ENCODE measurements around the gene TAB2. TPM values are rescaled to one million over a fixed set of nuclear protein-coding genes. Genes with fewer than 3 reads are reported as not detected.

TAB2 gene
- total and polyA plus RNA-seq, 2 donors (not counting 3 experiments of a cell fraction or from before 2014, with no cell fraction given), result 26.0 to 37.4 TPM

DNA sequence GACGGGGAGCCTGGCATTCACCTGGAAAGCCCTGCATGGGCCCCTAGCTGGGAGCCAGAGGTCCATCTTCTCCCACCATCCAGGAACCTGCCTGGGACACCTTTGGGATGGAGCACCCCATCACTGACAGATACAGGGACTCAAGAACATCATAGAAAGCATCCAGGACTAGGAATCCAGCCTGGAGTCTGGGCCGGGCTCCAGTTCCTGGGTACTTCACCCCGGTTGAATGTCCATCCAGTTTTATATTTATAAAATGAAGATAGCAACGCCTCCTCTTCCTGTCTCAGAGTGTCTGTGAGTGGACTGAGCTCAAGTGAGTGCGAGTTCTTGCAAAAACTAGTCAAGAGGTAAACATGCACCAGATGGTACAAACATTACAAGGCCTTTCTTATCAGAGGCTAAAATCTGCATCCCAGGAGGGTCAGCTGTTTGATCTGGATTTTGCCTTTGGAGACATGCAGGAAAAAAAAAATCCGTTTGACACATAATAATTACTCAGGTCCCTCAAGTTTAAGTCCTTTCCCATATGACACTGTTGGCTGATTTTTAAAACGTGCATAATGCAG lies 139.9 kb downstream of the TAB2 start:
- H3K4me1 ChIP-seq (ENCODE audit: control insufficient read depth, extremely low read depth, insufficient read depth, low read length), result no peaks in the 10 kb centered on the region
- no peak overlapping the region for H2AFZ ChIP-seq (ENCODE audit: low read depth, low read length)
- TF ChIP-seq MYC (IDR thresholded peaks at IDR 0.05; ENCODE audit: low read depth, low read length), result no peak
- no peak overlapping the region for H3K9ac ChIP-seq (replicated peaks; ENCODE audit: extremely low read depth, insufficient read depth, low read length)
- no TSS peak for BruUV-seq (replicated peaks)
- ChIA-PET POLR2A (no interaction called here), CTCF (interaction anchor here (0.9 kb wide), 1 partner anchor 14 kb away, joined by 4 read pairs; no protein-coding TSS in a partner anchor)
- dilution Hi-C loops (cut with MboI; ENCODE audit: extremely low pct_ligation_motif_present, low sequenced_read_pairs) (no loop called here), intact Hi-C loops (cut with micrococcal nuclease) (no loop called here)
- DNase-seq (ENCODE audit: low read depth, low spot score) (no peak), FAIRE-seq (no peak)
- no peaks in the 10 kb centered on the region for H3K79me2 ChIP-seq (ENCODE audit: control insufficient read depth, insufficient read depth, low read length)
- no peaks in the 10 kb centered on the region for H3K36me3 ChIP-seq (ENCODE audit: control insufficient read depth in 2 of 2, extremely low read depth in 1 of 2, insufficient read depth in 2 of 2, low read length in 2 of 2)
- no peak overlapping the region for H3K4me2 ChIP-seq (ENCODE audit: insufficient read depth, low read length)
- no peaks in the 10 kb centered on the region for H4K20me1 ChIP-seq (replicated peaks; ENCODE audit: control insufficient read depth, extremely low read depth, insufficient read depth, low read length)
- H3K9me1 ChIP-seq (replicated peaks; ENCODE audit: control insufficient read depth, extremely low read depth, insufficient read depth, low read length), result no peaks in the 10 kb centered on the region
- no peak overlapping the region for H3K4me3 ChIP-seq (replicated peaks in 1 of 3; ENCODE audit: insufficient read depth in 1 of 3, low read depth in 1 of 3, low read length in 3 of 3)
- H3K9me3 ChIP-seq (replicated peaks; ENCODE audit: control insufficient read depth, insufficient read depth, low read length), result no peaks in the 10 kb centered on the region
- peaks cover 13 to 20% of the 10 kb centered on the region in 2 experiments for H3K27me3 ChIP-seq (ENCODE audit: control insufficient read depth in 2 of 2, insufficient read depth in 2 of 2, low read length in 2 of 2)
- no peak overlapping the region for H3K27ac ChIP-seq (ENCODE audit: insufficient read depth, low read depth, low read length)

DNA sequence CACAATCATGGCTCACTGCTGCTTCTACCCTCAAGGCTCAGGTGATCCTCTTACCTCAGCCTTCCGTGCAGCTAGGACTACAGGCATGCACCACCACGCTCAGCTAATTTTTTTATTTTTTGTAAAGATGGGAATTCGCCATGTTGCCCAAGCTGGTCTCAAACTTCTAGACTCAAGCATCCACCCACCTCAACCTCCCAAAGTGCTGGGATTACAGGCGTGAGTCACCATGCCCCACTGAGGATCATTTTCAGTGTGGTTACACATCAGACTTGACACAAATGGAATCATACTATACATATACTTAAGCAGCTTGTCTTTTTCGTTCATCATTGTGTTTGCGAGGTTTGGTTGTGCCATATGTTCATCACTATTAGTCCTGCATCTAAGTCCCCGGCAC lies 140.7 kb downstream of the TAB2 start:
- Histone ChIP-seq H4K20me1 (replicated peaks; ENCODE audit: control insufficient read depth, extremely low read depth, insufficient read depth, low read length) (no peaks in the 10 kb centered on the region), H3K4me2 (ENCODE audit: insufficient read depth, low read length) (no peak overlapping the region), H3K9ac (replicated peaks; ENCODE audit: extremely low read depth, insufficient read depth, low read length) (no peak overlapping the region), H3K9me3 (replicated peaks; ENCODE audit: control insufficient read depth, insufficient read depth, low read length) (no peaks in the 10 kb centered on the region), H3K4me3 (replicated peaks in 1 of 3; ENCODE audit: insufficient read depth in 1 of 3, low read depth in 1 of 3, low read length in 3 of 3) (no peak overlapping the region), H3K79me2 (ENCODE audit: control insufficient read depth, insufficient read depth, low read length) (no peaks in the 10 kb centered on the region), H3K27me3 (ENCODE audit: control insufficient read depth in 2 of 2, insufficient read depth in 2 of 2, low read length in 2 of 2) (peaks cover 9 to 13% of the 10 kb centered on the region in 2 experiments), H2AFZ (ENCODE audit: low read depth, low read length) (no peak overlapping the region), H3K36me3 (ENCODE audit: control insufficient read depth in 2 of 2, extremely low read depth in 1 of 2, insufficient read depth in 2 of 2, low read length in 2 of 2) (no peaks in the 10 kb centered on the region), H3K4me1 (ENCODE audit: control insufficient read depth, extremely low read depth, insufficient read depth, low read length) (no peaks in the 10 kb centered on the region), H3K27ac (ENCODE audit: insufficient read depth, low read depth, low read length) (no peak overlapping the region), H3K9me1 (replicated peaks; ENCODE audit: control insufficient read depth, extremely low read depth, insufficient read depth, low read length) (no peaks in the 10 kb centered on the region)
- no peak for TF ChIP-seq POLR2AphosphoS5 (IDR thresholded peaks at IDR 0.05; ENCODE audit: insufficient read depth, low read depth, low read length)
- TF ChIP-seq EZH2 (IDR thresholded peaks at IDR 0.05; ENCODE audit: borderline replicate concordance, low read depth, low read length, severe bottlenecking), result no peak
- no peak for TF ChIP-seq MYC (IDR thresholded peaks at IDR 0.05; ENCODE audit: low read depth, low read length)
- TF ChIP-seq FOS (IDR thresholded peaks at IDR 0.05; ENCODE audit: borderline replicate concordance, insufficient read depth, low read length), result no peak
- TF ChIP-seq CTCF (IDR thresholded peaks at IDR 0.05; ENCODE audit: extremely low read depth in 1 of 2, insufficient read depth in 1 of 2, low read depth in 1 of 2, low read length in 2 of 2), result no peak
- TF ChIP-seq MAX (IDR thresholded peaks at IDR 0.05; ENCODE audit: insufficient read depth, insufficient read length), result no peak
- no peak for TF ChIP-seq GATA2 (IDR thresholded peaks at IDR 0.05; ENCODE audit: insufficient read depth, insufficient read length, low read depth, low read length)
- TF ChIP-seq POLR2A (IDR thresholded peaks at IDR 0.05; ENCODE audit: low read depth, low read length), result no peak
- no peak for TF ChIP-seq JUN (IDR thresholded peaks at IDR 0.05; ENCODE audit: borderline replicate concordance, insufficient read depth, insufficient read length, low read depth)
- BruUV-seq (replicated peaks), result no TSS peak
- no peak for FAIRE-seq
- no peak for DNase-seq (ENCODE audit: low read depth, low spot score)
- CTCF ChIA-PET, result interaction anchor here (0.9 kb wide), 1 partner anchor 15 kb away, joined by 4 read pairs; no protein-coding TSS in a partner anchor
- intact Hi-C loops (cut with micrococcal nuclease), result no loop called here
- dilution Hi-C loops (cut with MboI; ENCODE audit: extremely low pct_ligation_motif_present, low sequenced_read_pairs), result no loop called here
- POLR2A ChIA-PET, result no interaction called here

Data from endothelial cell of umbilical vein (primary cell).